SKM-1 (cell line): Measurements from ENCODE around the gene ALDH1A2.

Source experiments
- DNase-seq: peaks from one replicate; lab custom pipeline; 2025; ENCODE audit not compliant: unreplicated experiment; lab: John Stamatoyannopoulos, UW

ALDH1A2 gene

DNA sequence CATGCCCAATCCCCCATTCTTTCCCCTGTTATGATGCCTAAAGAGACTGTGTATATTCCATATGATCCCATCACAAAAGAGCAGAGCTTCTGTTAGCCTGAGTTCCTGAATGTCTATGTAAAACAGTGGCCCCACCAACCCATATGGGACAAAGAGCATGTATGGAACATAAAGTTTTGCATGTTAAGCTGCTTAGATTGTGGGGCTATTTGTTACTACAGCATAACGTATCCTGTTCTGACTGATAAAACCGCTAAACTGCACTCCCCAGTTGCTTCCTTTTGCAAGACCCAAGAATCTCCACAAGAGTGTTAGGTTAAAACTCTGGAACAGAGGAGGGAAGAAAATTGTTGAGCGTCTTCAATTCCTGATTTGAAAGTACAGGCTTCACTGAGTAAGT is 154.8 kb downstream of the ALDH1A2 start:
- DNase-seq = no peak

DNA sequence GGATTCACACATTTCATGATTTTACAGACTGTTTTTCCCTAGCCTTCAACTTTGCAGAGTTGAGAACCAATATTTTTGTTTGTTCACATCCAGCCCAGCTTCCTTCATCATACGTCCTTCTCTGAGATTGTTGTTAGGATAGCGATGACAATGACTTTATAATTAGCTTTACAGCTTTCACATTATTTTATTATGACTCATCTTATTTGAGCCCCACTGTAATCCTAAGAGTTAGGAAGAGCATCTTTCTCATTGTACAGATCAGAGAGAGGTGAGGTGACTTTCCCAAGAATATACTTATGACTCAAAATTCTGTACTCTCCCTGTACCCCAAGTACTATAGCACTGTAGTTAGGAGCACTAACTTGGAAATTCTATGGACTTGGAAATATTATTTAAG is 156.1 kb downstream of the ALDH1A2 start:
- DNase-seq = no peak

DNA sequence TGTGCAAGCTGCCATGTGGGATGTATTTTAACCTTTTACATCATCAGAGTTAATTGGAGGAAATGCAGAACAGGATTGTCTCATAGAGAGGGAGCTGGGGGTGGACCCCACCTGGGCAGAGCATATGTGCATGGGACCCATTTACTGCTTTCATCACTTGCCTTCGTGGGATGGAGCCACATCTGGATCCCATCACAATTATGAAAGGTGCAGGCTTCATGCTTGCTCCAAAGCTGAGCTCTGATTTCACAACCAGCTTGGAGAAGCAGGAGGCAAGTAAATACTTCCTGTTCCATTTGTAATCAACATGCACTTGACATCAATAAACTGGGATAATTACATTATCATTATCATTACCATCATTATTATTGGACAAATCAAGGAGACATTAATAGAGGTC is 161.9 kb downstream of the ALDH1A2 start:
- DNase-seq = no peak
